ENCODE results near the gene SLC32A1. TPM values are rescaled to one million over a fixed set of nuclear protein-coding genes. Genes with fewer than 3 reads are reported as not detected.
A peak's percentile ranks its signal among the peaks of the same experiment; 100 is the strongest.

Gene SLC32A1
- total RNA-seq, 1 donor from 2014 or later = 7.7 TPM

- peak in 1 of 2 donors; percentile 52 for DNase-seq (ENCODE audit: low spot score in 2 of 2)
Observed at GRCh38 chr20:38751360-38751976, 27.2 kb downstream of the SLC32A1 start.

GRCh38 chr20:38752029-38752428 lies 27.7 kb downstream of the SLC32A1 start:
- DNase-seq (ENCODE audit: low spot score in 2 of 2) (no peak), FAIRE-seq (no peak)

More at GRCh38 chr20:38751360-38751976, 27.2 kb downstream of the SLC32A1 start:
- FAIRE-seq = peak; percentile 36

- FAIRE-seq = no peak
- DNase-seq (ENCODE audit: low spot score in 2 of 2) = no peak
Observed at GRCh38 chr20:38754924-38755323, 30.6 kb downstream of the SLC32A1 start.

GRCh38 chr20:38755324-38755910 lies 31.1 kb downstream of the SLC32A1 start:
- FAIRE-seq = no peak
- DNase-seq (ENCODE audit: low spot score in 2 of 2) = no peak

GRCh38 chr20:38757145-38757775 lies 33.0 kb downstream of the SLC32A1 start:
- FAIRE-seq = no peak
- no peak for DNase-seq (ENCODE audit: low spot score in 2 of 2)

GRCh38 chr20:38759106-38759505 lies 34.8 kb downstream of the SLC32A1 start:
- FAIRE-seq = no peak
- no peak for DNase-seq (ENCODE audit: low spot score in 2 of 2)

- FAIRE-seq (no peak), DNase-seq (ENCODE audit: low spot score in 2 of 2) (no peak)
Observed at GRCh38 chr20:38760978-38761377, 36.7 kb downstream of the SLC32A1 start.

GRCh38 chr20:38762174-38762573 lies 37.9 kb downstream of the SLC32A1 start:
- FAIRE-seq = no peak

GRCh38 chr20:38763616-38764015 lies 39.3 kb downstream of the SLC32A1 start:
- DNase-seq (ENCODE audit: low spot score in 2 of 2) (no peak), FAIRE-seq (no peak)

More at GRCh38 chr20:38762174-38762573, 37.9 kb downstream of the SLC32A1 start:
- DNase-seq (ENCODE audit: low spot score in 2 of 2) = no peak

- DNase-seq (ENCODE audit: low spot score in 2 of 2) (peak in 1 of 2 donors; percentile 27), FAIRE-seq (no peak)
Observed at GRCh38 chr20:38764567-38765318, 40.5 kb downstream of the SLC32A1 start.

GRCh38 chr20:38766071-38766470 lies 41.8 kb downstream of the SLC32A1 start:
- FAIRE-seq = no peak

GRCh38 chr20:38769376-38770295 lies 45.4 kb downstream of the SLC32A1 start:
- no peak for FAIRE-seq

More at GRCh38 chr20:38766071-38766470, 41.8 kb downstream of the SLC32A1 start:
- DNase-seq (ENCODE audit: low spot score in 2 of 2) = no peak

GRCh38 chr20:38770546-38770945 lies 46.3 kb downstream of the SLC32A1 start:
- DNase-seq (ENCODE audit: low spot score in 2 of 2) (no peak), FAIRE-seq (no peak)

More at GRCh38 chr20:38769376-38770295, 45.4 kb downstream of the SLC32A1 start:
- DNase-seq (ENCODE audit: low spot score in 2 of 2) = no peak

GRCh38 chr20:38770970-38771369 lies 46.7 kb downstream of the SLC32A1 start:
- FAIRE-seq = no peak
- no peak for DNase-seq (ENCODE audit: low spot score in 2 of 2)

- DNase-seq (ENCODE audit: low spot score in 2 of 2) (no peak), FAIRE-seq (no peak)
Observed at GRCh38 chr20:38771621-38772020, 47.3 kb downstream of the SLC32A1 start.

GRCh38 chr20:38774167-38774566 lies 49.9 kb downstream of the SLC32A1 start:
- no peak for DNase-seq (ENCODE audit: low spot score in 2 of 2)
- FAIRE-seq = no peak

- DNase-seq (ENCODE audit: low spot score in 2 of 2) (no peak), FAIRE-seq (no peak)
Observed at GRCh38 chr20:38776363-38776762, 52.1 kb downstream of the SLC32A1 start.
